Hair follicle dermal papilla cell (primary cell): ENCODE measurements around the gene OSM. TPM values are rescaled to one million over a fixed set of nuclear protein-coding genes. Genes with fewer than 3 reads are reported as not detected.

Experiments used
- total RNA-seq: library from RNA; depleted of rRNA; stranded (reverse); fragments of >200 nt; gene quantifications from 2 replicates; pipeline ENCODE4 v1.2.3, GENCODE V29; 2012

OSM gene
- not detected in 2 replicates for total RNA-seq

DNA sequence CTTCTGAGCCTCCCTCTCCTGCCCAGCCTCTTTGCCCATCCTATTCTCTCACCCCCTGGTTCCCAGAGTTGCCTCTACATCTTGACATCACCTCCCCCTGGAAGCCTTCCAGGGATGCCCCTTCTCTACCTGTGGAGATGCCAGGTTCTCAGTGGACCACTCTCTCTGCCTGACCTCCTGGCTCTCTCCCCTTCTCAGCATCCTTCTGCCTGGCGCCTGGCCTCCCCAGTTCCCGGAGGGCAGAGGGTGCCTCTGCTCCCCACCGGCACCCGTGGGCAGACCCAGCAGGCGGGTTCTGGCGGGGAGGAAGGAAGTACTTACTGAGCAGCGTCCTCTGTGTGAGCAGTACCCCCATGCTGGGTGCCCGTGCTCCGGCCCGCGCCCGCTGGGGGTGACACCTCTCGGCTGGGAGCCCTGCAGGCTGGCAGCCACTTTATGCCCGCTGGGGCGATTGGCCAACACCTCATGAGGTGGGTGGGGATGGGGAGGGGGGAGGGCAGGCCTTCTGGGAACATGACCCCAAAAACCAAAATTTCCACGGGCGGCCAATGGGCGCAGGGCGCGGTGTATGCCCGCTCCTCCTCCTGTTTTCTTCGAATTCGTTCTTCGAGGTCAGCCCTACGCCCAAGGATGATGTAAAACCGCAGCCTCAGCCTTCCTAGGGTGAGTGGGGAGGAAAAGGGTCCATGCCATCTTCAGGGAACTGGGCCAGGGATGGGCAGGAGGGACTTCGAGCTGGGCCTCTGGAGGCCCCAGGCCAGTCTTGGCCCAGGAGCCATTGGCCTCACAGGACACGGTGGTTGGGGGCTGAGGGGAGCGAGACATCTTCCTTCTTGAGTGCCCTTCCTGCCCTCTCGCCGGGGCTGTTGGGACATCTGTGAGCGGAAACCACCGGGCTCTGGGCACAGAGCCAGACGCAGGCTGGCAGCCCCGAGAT is at the start of gene OSM:
TSS of gene OSM (minus strand) at position 407 of the 937 bp plus-strand sequence. CDS start at position 355, 52 bp downstream.

DNA sequence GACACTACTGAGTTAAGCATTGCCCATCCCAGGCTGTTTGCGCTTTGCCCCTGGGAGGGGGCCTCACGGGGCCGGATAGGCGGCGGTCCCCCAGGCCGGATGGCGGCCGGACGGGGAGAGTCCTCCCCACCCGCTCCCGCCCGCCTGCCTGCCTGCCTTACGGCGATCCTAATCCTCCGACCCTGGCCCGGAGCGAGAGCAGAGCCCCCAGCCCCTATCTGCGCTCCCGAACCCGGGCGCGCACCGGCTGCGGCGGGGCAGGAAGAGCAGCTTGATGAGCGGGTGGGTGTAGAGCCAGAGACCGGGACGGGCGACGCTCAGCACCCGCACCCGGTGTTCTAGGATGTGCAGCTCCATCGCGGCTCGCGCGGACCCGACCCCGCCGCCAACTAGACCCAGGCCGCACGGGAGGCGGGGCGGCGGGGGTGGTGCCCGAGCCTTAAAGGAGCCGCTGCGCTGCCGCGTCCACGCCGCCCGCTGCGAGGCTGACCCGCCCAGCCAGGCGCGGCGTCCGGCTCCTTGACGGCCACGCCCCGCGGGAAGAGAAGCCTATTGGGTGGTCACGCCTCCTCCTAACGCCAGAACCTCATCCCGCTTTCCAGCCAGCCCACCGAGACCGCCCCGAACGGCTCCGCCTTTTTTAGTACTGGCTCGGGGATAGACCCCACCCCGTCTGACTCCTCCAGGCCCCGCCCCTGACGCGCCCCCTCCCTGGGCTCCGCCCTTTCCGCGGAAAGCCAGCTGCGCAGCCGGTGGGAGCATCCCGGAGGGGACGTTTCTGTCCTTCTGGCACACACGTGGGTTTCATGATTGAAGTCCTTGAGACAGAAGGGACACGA is 22.7 kb upstream of the OSM start, which contains the start of gene CASTOR1:
TSS of gene CASTOR1 (minus strand) at position 365 of the 839 bp plus-strand sequence. CDS start at position 357, 8 bp downstream.

DNA sequence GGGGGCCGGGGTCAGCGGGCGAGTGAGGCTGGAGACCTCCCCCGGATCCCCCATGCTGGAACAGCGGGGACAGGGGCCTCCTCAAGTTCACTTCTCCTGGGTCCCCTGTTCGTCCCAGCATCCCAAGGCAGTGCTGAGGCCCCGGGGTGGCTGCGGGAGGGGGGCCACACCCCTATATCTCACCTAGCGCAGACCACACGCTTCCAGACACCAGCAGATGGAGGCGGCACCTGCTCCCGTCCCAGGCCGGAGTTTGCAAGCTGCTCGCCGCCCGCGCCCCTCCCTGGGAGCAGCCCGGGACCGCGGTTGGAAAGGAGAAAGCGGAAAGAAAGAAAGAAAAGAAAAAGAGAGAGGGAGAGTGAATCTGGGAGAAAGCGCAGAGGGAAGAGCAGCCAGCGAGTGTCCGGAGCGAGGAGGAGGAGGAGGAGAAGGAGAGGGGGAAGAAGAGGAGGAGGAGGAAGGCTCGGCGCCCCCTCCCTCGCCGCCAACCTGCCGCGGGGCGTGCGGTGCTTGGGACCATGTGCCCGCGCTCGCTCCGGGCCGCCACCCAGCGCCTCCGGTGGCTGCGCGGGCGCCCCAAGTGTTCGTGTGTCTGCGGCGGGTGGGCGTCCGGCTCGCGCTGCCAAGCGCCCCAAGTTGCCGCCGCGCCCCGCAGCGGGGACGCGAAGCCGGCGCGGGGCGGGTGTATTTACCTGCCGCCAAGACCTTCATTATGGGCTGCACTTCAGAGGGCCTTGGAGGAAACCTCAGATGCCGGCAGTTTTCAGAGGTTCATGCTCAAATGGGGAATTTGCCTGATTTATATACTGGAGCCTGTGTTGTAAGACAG is 20.5 kb downstream of the OSM start, which contains the start of gene LIF:
TSS of gene LIF (minus strand) at position 775 of the 829 bp plus-strand sequence. CDS start at position 711, 64 bp downstream.

Other genes starting within 250 kb of the OSM start
- gene HORMAD2, start 186.4 kb downstream of the OSM start, total RNA-seq = not detected in 2 replicates
- 2.6 and 3.0 TPM in 2 replicates for gene LIF, start 20.1 kb downstream of the OSM start, total RNA-seq
- gene CASTOR1, start 22.7 kb upstream of the OSM start, total RNA-seq = 6.5 and 11.2 TPM in 2 replicates
- 31.5 and 36.8 TPM in 2 replicates for gene TBC1D10A, start 60.1 kb upstream of the OSM start, total RNA-seq
- 41.7 and 63.0 TPM in 2 replicates for gene SF3A1, start 90.0 kb upstream of the OSM start, total RNA-seq
- gene CCDC157, start 90.2 kb upstream of the OSM start, total RNA-seq = 2.3 and 4.1 TPM in 2 replicates
- 18.0 and 22.7 TPM in 2 replicates for gene RNF215, start 120.6 kb upstream of the OSM start, total RNA-seq
- gene SEC14L2, start 130.2 kb upstream of the OSM start, total RNA-seq = 15.1 and 16.4 TPM in 2 replicates
- gene MTFP1, start 158.9 kb upstream of the OSM start, total RNA-seq = 4.1 and 5.0 TPM in 2 replicates
- gene SEC14L3, start 205.2 kb upstream of the OSM start, total RNA-seq = not detected in 2 replicates
- 0.12 and 0.16 TPM in 2 replicates for gene SEC14L4, start 238.8 kb upstream of the OSM start, total RNA-seq